Measurements from ENCODE around the gene NEGR1.

NEGR1 gene

GRCh38 chr1:71390518-71390917 is 891.8 kb downstream of the NEGR1 start:
- no peak for TF ChIP-seq CTCF (IDR thresholded peaks at IDR 0.05; ENCODE audit: low read depth, low read length, missing control alignments)
- DNase-seq (ENCODE audit: low read depth), result no peak
- no peak overlapping the region for H3K4me3 ChIP-seq (ENCODE audit: low read depth, low read length)

- H3K4me3 ChIP-seq (ENCODE audit: low read depth, low read length), result no peak overlapping the region
- no peak for TF ChIP-seq CTCF (IDR thresholded peaks at IDR 0.05; ENCODE audit: low read depth, low read length, missing control alignments)
- no peak for DNase-seq (ENCODE audit: low read depth)
These were observed 904.5 kb downstream of the NEGR1 start for GRCh38 chr1:71377886-71378285.

- DNase-seq (ENCODE audit: low read depth), result no peak
- no peak overlapping the region for H3K4me3 ChIP-seq (ENCODE audit: low read depth, low read length)
- no peak for TF ChIP-seq CTCF (IDR thresholded peaks at IDR 0.05; ENCODE audit: low read depth, low read length, missing control alignments)
These were observed 909.8 kb downstream of the NEGR1 start for GRCh38 chr1:71372496-71372895.

GRCh38 chr1:71371581-71371980 is 910.8 kb downstream of the NEGR1 start:
- no peak for DNase-seq (ENCODE audit: low read depth)
- no peak for TF ChIP-seq CTCF (IDR thresholded peaks at IDR 0.05; ENCODE audit: low read depth, low read length, missing control alignments)
- no peak overlapping the region for H3K4me3 ChIP-seq (ENCODE audit: low read depth, low read length)

GRCh38 chr1:71364236-71364635 is 918.1 kb downstream of the NEGR1 start:
- DNase-seq (ENCODE audit: low read depth), result no peak
- no peak for TF ChIP-seq CTCF (IDR thresholded peaks at IDR 0.05; ENCODE audit: low read depth, low read length, missing control alignments)
- H3K4me3 ChIP-seq (ENCODE audit: low read depth, low read length), result no peak overlapping the region

GRCh38 chr1:71362691-71363090 is 919.6 kb downstream of the NEGR1 start:
- TF ChIP-seq CTCF (IDR thresholded peaks at IDR 0.05; ENCODE audit: low read depth, low read length, missing control alignments), result no peak
- DNase-seq (ENCODE audit: low read depth), result no peak

GRCh38 chr1:71362076-71362475 is 920.3 kb downstream of the NEGR1 start:
- no peak overlapping the region for H3K4me3 ChIP-seq (ENCODE audit: low read depth, low read length)
- DNase-seq (ENCODE audit: low read depth), result no peak

More at GRCh38 chr1:71362691-71363090, 919.6 kb downstream of the NEGR1 start:
- H3K4me3 ChIP-seq (ENCODE audit: low read depth, low read length), result no peak overlapping the region

More at GRCh38 chr1:71362076-71362475, 920.3 kb downstream of the NEGR1 start:
- no peak for TF ChIP-seq CTCF (IDR thresholded peaks at IDR 0.05; ENCODE audit: low read depth, low read length, missing control alignments)
